Loucy (cell line): Measurements from ENCODE around the gene PHAF1.

Source experiments
- H2AFZ ChIP-seq: fragments of 200-600 bp; sonication (generic); 2 replicates; pipeline ENCODE4 v1.6.0; 2016; ENCODE audit warnings: antibody characterized with exemption, mild to moderate bottlenecking, low read length, moderate library complexity
- H3F3A ChIP-seq: fragments of 200-600 bp; 2 replicates; pipeline ENCODE4 v1.6.0; 2016; ENCODE audit warnings: antibody characterized with exemption, low read depth, mild to moderate bottlenecking
- H3K27me3 ChIP-seq: fragments of 200-600 bp; sonication (generic); 2 replicates; pipeline ENCODE4 v1.6.1; 2014; ENCODE audit warnings: low read length, mild to moderate bottlenecking; ENCODE audit not compliant: insufficient read depth, poor library complexity, severe bottlenecking
- H3K36me3 ChIP-seq: fragments of 200-600 bp; sonication (generic); 2 replicates; pipeline ENCODE4 v1.6.1; 2016; ENCODE audit warnings: low read length; ENCODE audit not compliant: insufficient read depth
- H3K4me1 ChIP-seq: fragments of 200-600 bp; sonication (generic); 2 replicates; pipeline ENCODE4 v1.5.1; 2014; ENCODE audit warnings: low read length, mild to moderate bottlenecking; ENCODE audit not compliant: insufficient read depth, poor library complexity, severe bottlenecking
- H3K4me2 ChIP-seq: fragments of 200-600 bp; sonication (generic); 2 replicates; pipeline ENCODE4 v1.6.0; 2014; ENCODE audit warnings: antibody characterized with exemption, low read length, low read depth, mild to moderate bottlenecking; ENCODE audit not compliant: poor library complexity, severe bottlenecking
- H3K4me3 ChIP-seq: fragments of 200-600 bp; sonication (generic); 2 replicates; pipeline ENCODE4 v1.5.1; 2014; ENCODE audit warnings: low read length, mild to moderate bottlenecking, mixed read lengths; ENCODE audit not compliant: poor library complexity, severe bottlenecking
- H3K79me2 ChIP-seq: fragments of 200-600 bp; sonication (generic); 2 replicates; pipeline ENCODE4 v1.6.1; 2014; ENCODE audit warnings: low read length; ENCODE audit not compliant: insufficient read depth
- H3K9ac ChIP-seq: fragments of 200-600 bp; sonication (generic); 2 replicates; pipeline ENCODE4 v1.6.0; 2014; ENCODE audit warnings: mild to moderate bottlenecking, low read depth, low read length, moderate library complexity; ENCODE audit not compliant: poor library complexity, severe bottlenecking
- H3K9me2 ChIP-seq: fragments of 200-600 bp; sonication (generic); replicated peaks from 2 replicates; pipeline ENCODE4 v1.6.1; 2016; ENCODE audit warnings: low read depth, low read length, mixed read lengths
- H3K9me3 ChIP-seq: fragments of 200-600 bp; sonication (generic); 2 replicates; pipeline ENCODE4 v1.6.1; 2014; ENCODE audit warnings: mild to moderate bottlenecking, antibody characterized with exemption, low read length, low read depth; ENCODE audit not compliant: insufficient read depth
- H4K20me1 ChIP-seq: fragments of 200-600 bp; sonication (generic); 2 replicates; pipeline ENCODE4 v1.6.0; 2014; ENCODE audit warnings: antibody characterized with exemption, low read length, mild to moderate bottlenecking; ENCODE audit not compliant: insufficient read depth, poor library complexity, severe bottlenecking
- EZH2phosphoT487 ChIP-seq: fragments of 200-600 bp; IDR thresholded peaks from 2 replicates; pipeline ENCODE4 v1.6.1; 2018; ENCODE audit warnings: antibody characterized with exemption, mild to moderate bottlenecking, moderate library complexity, borderline replicate concordance
- TF ChIP-seq, protein P1 (sequence below): fragments of 200-600 bp; sonication (generic); conservative IDR thresholded peaks from 2 replicates; pipeline ENCODE4 v1.5.1; 2014; ENCODE audit warnings: mild to moderate bottlenecking, antibody characterized with exemption, low read length

The PHAF1 gene

DNA sequence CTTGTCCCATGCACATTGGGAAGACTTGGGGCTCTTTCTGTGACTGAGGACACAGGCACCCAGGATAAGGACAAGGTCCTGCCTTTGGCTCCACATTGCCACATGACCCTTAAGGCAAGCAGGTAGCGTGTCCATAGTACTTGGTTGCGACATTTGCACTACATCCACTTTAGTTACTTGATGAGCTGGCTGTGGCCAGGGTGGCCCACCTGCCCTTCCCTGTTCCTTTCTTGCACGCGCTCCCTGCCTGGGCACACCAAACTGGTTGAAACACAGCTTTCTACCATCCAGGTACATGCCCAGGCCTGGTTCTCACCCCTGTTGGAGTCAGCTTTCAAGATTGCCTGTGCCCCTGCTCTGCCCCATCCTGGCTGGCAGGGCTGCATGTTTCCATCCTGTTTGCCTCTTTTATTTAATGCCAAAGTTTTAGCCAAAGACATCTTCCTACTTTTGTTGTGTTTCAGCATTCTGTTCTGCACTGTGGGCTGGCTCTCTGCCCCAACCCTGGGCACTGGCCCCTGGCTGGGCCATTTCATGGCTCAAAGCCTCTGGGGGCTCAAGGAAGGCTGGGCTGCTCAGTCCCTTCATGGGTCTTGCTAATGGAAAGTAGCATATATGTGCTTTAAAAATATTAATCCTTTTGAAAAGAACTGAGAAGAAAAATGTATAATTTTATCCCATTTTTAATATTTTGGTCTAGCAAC, 37.8 kb downstream of the PHAF1 start:
- no peak for TF ChIP-seq EZH2phosphoT487
- TF ChIP-seq, protein P1, sequence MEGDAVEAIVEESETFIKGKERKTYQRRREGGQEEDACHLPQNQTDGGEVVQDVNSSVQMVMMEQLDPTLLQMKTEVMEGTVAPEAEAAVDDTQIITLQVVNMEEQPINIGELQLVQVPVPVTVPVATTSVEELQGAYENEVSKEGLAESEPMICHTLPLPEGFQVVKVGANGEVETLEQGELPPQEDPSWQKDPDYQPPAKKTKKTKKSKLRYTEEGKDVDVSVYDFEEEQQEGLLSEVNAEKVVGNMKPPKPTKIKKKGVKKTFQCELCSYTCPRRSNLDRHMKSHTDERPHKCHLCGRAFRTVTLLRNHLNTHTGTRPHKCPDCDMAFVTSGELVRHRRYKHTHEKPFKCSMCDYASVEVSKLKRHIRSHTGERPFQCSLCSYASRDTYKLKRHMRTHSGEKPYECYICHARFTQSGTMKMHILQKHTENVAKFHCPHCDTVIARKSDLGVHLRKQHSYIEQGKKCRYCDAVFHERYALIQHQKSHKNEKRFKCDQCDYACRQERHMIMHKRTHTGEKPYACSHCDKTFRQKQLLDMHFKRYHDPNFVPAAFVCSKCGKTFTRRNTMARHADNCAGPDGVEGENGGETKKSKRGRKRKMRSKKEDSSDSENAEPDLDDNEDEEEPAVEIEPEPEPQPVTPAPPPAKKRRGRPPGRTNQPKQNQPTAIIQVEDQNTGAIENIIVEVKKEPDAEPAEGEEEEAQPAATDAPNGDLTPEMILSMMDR: no peak
- no peak overlapping the region for H3K9ac ChIP-seq
- no peaks in the 10 kb centered on the region for H3K9me3 ChIP-seq
- H3F3A ChIP-seq: no peaks in the 10 kb centered on the region
- no peaks in the 10 kb centered on the region for H3K79me2 ChIP-seq
- H4K20me1 ChIP-seq: no peaks in the 10 kb centered on the region
- no peaks in the 10 kb centered on the region for H3K9me2 ChIP-seq
- no peak overlapping the region for H3K4me2 ChIP-seq
- H3K4me3 ChIP-seq: no peak overlapping the region
- no peaks in the 10 kb centered on the region for H3K27me3 ChIP-seq
- no peaks in the 10 kb centered on the region for H3K4me1 ChIP-seq
- no peak overlapping the region for H2AFZ ChIP-seq
- peaks cover 57% of the 10 kb centered on the region; the same call in 1 of the 2 replicates for H3K36me3 ChIP-seq

DNA sequence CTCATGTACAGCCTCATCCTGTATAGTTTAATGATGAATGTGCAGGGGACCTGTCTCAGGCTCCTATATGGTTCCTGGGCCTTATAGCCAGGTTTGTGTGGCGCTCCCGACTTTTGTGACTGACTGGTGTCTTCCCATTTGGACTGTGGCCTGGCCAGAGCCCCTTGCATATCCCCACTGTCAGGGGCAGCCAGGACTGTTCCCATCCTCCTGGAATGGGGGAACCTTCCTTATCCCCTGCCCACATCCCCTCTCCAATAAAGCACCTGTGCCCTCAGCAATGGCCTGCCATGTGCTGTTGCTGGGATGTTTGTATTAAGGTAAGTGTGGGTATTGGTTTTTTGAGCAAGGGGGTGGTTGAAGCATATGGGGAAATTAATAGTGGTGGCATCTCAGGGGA, 38.5 kb downstream of the PHAF1 start:
- peaks cover 51% of the 10 kb centered on the region; the same call in 1 of the 2 replicates for H3K36me3 ChIP-seq
- no peaks in the 10 kb centered on the region for H3K4me1 ChIP-seq
- H2AFZ ChIP-seq: no peak overlapping the region
- no peaks in the 10 kb centered on the region for H3K9me2 ChIP-seq
- H3F3A ChIP-seq: no peaks in the 10 kb centered on the region
- H3K9ac ChIP-seq: no peak overlapping the region
- TF ChIP-seq, protein P1: no peak
- no peak for TF ChIP-seq EZH2phosphoT487
- H3K9me3 ChIP-seq: no peaks in the 10 kb centered on the region
- no peaks in the 10 kb centered on the region for H3K79me2 ChIP-seq
- no peaks in the 10 kb centered on the region for H4K20me1 ChIP-seq
- no peak overlapping the region for H3K4me2 ChIP-seq
- H3K4me3 ChIP-seq: no peak overlapping the region
- no peaks in the 10 kb centered on the region for H3K27me3 ChIP-seq

GRCh38 chr16:67148656-67149275, 39.0 kb downstream of the PHAF1 start:
- TF ChIP-seq, protein P1: no peak
- TF ChIP-seq EZH2phosphoT487: no peak
- H3K9me3 ChIP-seq: no peaks in the 10 kb centered on the region
- H3K4me3 ChIP-seq: no peak overlapping the region
- H3K9ac ChIP-seq: no peak overlapping the region
- H2AFZ ChIP-seq: no peak overlapping the region
- H3F3A ChIP-seq: no peaks in the 10 kb centered on the region
- H3K36me3 ChIP-seq: peaks cover 47% of the 10 kb centered on the region; the same call in 1 of the 2 replicates
- no peaks in the 10 kb centered on the region for H3K4me1 ChIP-seq
- no peak overlapping the region for H3K4me2 ChIP-seq
- no peaks in the 10 kb centered on the region for H3K9me2 ChIP-seq
- no peaks in the 10 kb centered on the region for H4K20me1 ChIP-seq
- H3K79me2 ChIP-seq: no peaks in the 10 kb centered on the region
- no peaks in the 10 kb centered on the region for H3K27me3 ChIP-seq
